ES-I3 (cell line): Measurements from ENCODE around the gene KRTAP5-8.
"Not testable (repeated sequence)": the region's sequence is repeated elsewhere in the genome, so short reads cannot be mapped to it uniquely, and the experiment has no call there.

Source experiments
- H3K36me3 ChIP-seq: 2 replicates; pipeline ENCODE4 v1.6.1; 2013; ENCODE audit warnings: mild to moderate bottlenecking, low read length, control low read depth, moderate library complexity; ENCODE audit not compliant: insufficient read depth
- H3K4me1 ChIP-seq: 2 replicates; pipeline ENCODE4 v1.6.1; 2013; ENCODE audit warnings: mild to moderate bottlenecking, control low read depth, low read length; ENCODE audit not compliant: insufficient read depth
- H3K9ac ChIP-seq: 2 replicates; pipeline ENCODE4 v1.6.1; 2013; ENCODE audit warnings: low read depth, mild to moderate bottlenecking, low read length, moderate library complexity
- H3K9me3 ChIP-seq: 2 replicates; pipeline ENCODE4 v1.6.1; 2013; ENCODE audit warnings: mild to moderate bottlenecking, low read length, moderate library complexity; ENCODE audit not compliant: control insufficient read depth, insufficient read depth

KRTAP5-8 gene

GRCh38 chr11:71500601-71501021 lies 37.2 kb upstream of the KRTAP5-8 start:
- H3K36me3 ChIP-seq: peaks cover 2% of the 10 kb centered on the region; the same call in 1 of the 2 replicates
- 0 out of 2 replicates have a peak, but pooled peaks cover 4% of the 10 kb centered on the region for H3K4me1 ChIP-seq
- H3K9ac ChIP-seq: no peak overlapping the region
- no peaks in the 10 kb centered on the region for H3K9me3 ChIP-seq

DNA sequence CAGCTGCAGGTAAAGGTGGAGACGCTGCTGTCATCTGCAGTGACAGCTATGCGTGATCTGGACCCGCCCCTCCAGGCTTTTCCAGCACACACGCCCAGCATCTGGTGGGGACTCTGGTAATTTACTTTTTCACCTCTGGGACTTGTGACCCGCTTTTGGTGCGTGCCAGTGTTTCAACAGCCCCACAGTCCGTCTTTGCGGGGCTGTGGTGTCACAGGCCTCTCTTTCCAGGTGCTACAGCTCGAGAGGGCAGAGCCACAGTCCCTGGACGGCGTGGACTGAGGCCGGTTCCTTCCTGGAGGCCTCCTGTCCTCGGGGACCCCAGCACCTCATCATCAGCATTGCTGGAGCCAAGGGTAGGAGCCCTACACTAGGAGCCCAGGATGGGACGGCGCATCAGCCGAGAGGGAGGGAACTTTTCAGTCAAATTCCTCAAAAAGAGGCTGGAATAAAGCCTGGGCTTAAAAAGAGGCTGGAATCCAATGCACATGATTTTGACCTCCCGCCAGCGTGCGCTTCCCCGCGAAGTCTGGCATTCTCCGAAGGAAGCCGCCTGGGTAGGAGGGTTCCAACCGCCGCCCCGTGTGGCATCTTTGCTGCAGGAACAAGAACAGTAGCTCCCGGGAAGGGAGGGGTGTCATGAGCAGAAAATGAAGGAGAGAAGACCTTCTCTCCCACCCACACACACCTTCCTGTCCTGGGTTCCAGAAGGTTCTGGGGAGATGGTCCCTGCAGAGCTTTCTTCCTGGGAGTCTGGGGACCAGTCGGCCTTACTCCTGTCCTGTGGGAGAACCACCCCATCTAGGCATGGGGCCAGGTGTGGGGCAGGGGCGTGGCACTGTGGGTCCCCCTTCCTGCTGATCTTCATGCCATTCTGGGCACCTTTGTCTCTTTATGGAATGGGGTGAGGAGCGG lies 36.5 kb upstream of the KRTAP5-8 start:
- H3K36me3 ChIP-seq: no peaks in the 10 kb centered on the region
- H3K9me3 ChIP-seq: no peaks in the 10 kb centered on the region
- H3K4me1 ChIP-seq: 0 out of 2 replicates have a peak, but pooled peaks cover 4% of the 10 kb centered on the region
- no peak overlapping the region for H3K9ac ChIP-seq

GRCh38 chr11:71502026-71502425 lies 35.8 kb upstream of the KRTAP5-8 start:
- Histone ChIP-seq H3K4me1 (0 out of 2 replicates have a peak, but pooled peaks cover 4% of the 10 kb centered on the region), H3K36me3 (no peaks in the 10 kb centered on the region), H3K9ac (no peak overlapping the region), H3K9me3 (peaks cover 4% of the 10 kb centered on the region; the same call in 1 of the 2 replicates)

GRCh38 chr11:71502871-71503435 lies 34.9 kb upstream of the KRTAP5-8 start:
- Histone ChIP-seq H3K4me1 (0 out of 2 replicates have a peak, but pooled peaks cover 4% of the 10 kb centered on the region), H3K9me3 (peaks cover 4% of the 10 kb centered on the region), H3K36me3 (no peaks in the 10 kb centered on the region), H3K9ac (no peak overlapping the region)

- H3K4me1 ChIP-seq: 0 out of 2 replicates have a peak, but pooled peaks cover 4% of the 10 kb centered on the region
- peaks cover 12% of the 10 kb centered on the region for H3K9me3 ChIP-seq
- H3K36me3 ChIP-seq: no peaks in the 10 kb centered on the region
- H3K9ac ChIP-seq: no peak overlapping the region
Observed at GRCh38 chr11:71504531-71504930, 33.3 kb upstream of the KRTAP5-8 start.

DNA sequence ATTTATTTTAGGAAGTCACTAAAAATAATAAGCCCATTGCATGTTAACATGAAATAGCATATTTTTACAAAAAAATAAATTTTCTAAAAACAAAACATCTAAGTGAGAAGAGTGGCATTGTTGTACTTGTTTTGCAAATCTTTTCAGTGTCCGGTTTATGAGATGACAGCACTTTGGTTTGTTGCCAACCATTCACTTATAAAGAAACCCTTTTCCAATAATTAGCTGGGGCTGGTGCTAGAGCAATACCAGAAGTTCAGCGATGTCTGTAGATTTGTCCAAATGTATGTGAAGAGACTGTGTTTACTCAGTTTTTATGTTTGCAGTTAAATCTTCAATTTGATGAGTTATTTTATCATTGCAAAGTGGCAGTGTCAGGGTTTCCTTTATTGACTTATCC lies 32.8 kb upstream of the KRTAP5-8 start:
- H3K4me1 ChIP-seq: 0 out of 2 replicates have a peak, but pooled peaks cover 4% of the 10 kb centered on the region
- no peaks in the 10 kb centered on the region for H3K36me3 ChIP-seq
- H3K9ac ChIP-seq: no peak overlapping the region
- peaks cover 14% of the 10 kb centered on the region for H3K9me3 ChIP-seq

DNA sequence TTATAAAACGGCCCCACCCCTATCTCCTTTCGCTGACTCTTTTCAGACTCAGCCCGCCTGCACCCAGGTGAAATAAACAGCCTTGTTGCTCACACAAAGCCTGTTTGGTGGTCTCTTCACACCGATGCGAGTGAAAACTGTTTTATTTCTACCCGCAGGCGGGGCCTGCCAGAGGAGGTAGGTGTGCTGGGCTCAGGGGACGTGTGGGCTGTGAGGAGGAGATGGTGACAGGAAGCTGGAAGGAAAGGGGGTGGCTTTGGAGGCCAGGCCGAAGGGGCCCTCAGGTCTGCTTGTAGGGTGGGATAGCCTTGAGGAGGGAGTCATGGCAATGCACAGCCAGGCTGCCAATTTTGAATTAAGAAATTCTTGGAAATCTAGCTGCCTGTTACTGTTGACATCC lies 32.0 kb upstream of the KRTAP5-8 start:
- Histone ChIP-seq H3K9me3 (peaks cover 15% of the 10 kb centered on the region), H3K36me3 (no peaks in the 10 kb centered on the region), H3K9ac (no peak overlapping the region), H3K4me1 (0 out of 2 replicates have a peak, but pooled peaks cover 4% of the 10 kb centered on the region)

GRCh38 chr11:71507102-71507501 lies 30.7 kb upstream of the KRTAP5-8 start:
- Histone ChIP-seq H3K9ac (no peak overlapping the region), H3K4me1 (0 out of 2 replicates have a peak, but pooled peaks cover 4% of the 10 kb centered on the region), H3K36me3 (no peaks in the 10 kb centered on the region), H3K9me3 (peaks cover 15% of the 10 kb centered on the region)

DNA sequence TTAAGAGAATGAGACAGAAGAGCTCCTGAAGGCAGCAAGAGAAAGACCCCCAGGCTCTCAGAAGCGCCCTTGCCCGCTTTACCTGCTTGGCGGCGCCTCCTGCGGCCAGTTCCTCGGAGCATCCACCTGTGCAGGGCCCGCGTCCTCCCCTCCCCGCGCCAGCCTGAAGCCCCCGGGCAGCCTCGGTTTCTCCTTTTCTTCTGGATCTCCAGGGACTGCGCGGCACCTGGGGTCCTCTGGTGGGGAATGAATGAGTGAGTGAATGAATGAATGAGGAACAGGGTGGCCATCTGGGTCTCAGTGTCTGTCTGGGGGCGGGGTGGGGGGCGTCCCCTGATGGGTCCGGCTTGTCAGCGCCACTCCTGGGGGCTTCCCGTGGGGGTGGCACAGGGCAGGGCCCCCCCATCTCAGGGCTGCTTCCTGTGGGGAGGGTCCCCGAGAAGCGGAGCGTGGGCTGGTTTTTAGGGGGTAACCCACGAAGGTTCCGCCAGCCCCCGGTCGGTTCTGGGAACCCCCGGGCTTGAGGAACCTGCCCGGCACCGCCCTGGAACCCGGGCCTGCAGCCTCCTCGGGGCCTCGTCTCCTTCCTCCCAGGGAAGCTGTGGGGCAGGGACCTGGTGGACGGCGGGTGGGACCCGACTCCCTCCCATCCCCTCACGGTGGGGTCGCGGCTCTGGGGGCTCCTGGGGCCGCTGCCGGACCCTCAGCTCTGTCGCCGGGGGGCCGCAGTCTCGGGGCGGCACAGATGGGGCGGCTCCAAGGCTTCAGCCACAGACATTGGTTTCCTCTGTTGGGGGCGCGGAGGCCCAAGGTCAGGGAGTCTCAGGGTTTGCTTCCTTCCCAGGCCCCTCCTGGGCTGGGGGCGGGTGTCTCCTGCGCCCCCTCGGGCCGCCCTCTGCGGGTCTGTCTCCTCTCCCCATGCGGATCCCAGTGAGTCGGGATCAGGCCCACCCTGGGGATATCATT lies 19.0 kb upstream of the KRTAP5-8 start:
- no peaks in the 10 kb centered on the region for H3K4me1 ChIP-seq
- no peaks in the 10 kb centered on the region for H3K9me3 ChIP-seq
- H3K9ac ChIP-seq: no peak overlapping the region
- no peaks in the 10 kb centered on the region for H3K36me3 ChIP-seq

DNA sequence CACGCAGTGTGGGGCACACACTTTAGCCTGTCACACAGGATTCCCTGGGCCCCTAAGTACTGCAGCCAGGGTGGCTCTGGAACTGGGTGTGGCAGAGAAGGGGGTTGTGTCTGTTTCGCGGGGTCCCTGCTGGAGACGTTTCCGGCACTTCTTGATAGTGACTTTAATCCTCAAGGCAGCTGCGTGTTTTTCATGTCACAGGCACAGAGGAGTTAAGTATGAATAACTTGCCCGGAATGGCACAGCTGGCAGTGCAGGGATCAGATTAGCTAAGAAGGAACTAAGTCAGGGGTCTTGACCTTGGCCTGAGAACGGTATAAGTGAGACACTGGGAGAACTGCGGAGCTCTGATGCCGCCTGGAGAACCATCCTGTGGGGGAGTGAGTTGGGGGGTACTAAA lies 18.3 kb upstream of the KRTAP5-8 start:
- no peaks in the 10 kb centered on the region for H3K4me1 ChIP-seq
- H3K36me3 ChIP-seq: no peaks in the 10 kb centered on the region
- no peak overlapping the region for H3K9ac ChIP-seq
- H3K9me3 ChIP-seq: no peaks in the 10 kb centered on the region

GRCh38 chr11:71525188-71525937 lies 12.5 kb upstream of the KRTAP5-8 start:
- H3K36me3 ChIP-seq: no peaks in the 10 kb centered on the region
- H3K4me1 ChIP-seq: no peaks in the 10 kb centered on the region
- no peak overlapping the region for H3K9ac ChIP-seq
- H3K9me3 ChIP-seq: no peaks in the 10 kb centered on the region

GRCh38 chr11:71525938-71526495 lies 11.8 kb upstream of the KRTAP5-8 start:
- Histone ChIP-seq H3K9ac (no peak overlapping the region), H3K36me3 (no peaks in the 10 kb centered on the region), H3K9me3 (no peaks in the 10 kb centered on the region), H3K4me1 (no peaks in the 10 kb centered on the region)

DNA sequence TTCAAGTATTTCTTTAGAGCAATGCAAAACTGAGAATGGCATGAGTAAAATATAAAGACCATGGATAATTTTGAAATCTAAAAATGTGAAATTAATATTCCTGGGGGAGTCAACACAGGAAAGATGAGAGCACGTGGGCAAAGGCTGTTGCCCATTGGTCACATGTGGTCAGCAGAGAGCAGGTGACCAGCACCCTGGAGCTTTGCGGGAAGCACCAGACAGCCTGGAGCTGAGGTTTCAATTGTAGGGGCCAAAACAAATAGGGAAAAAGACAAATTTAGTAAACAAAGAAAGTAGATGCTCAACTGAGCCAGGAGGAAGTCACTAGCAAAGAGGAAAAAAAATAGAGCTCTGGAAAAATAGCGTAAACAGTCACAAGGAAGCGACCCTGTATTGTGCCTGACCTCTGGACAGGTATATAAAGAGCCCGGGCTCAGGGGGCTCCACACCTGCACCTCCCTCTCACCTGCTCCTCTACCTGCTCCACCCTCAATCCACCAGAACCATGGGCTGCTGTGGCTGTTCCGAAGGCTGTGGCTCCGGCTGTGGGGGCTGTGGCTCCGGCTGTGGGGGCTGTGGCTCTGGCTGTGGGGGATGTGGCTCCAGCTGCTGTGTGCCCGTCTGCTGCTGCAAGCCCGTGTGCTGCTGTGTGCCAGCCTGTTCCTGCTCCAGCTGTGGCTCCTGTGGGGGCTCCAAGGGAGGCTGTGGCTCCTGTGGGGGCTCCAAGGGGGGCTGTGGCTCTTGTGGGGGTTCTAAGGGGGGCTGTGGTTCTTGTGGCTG lies 10.8 kb upstream of the KRTAP5-8 start, which contains the start of gene KRTAP5-7:
Gene KRTAP5-7 (plus strand): TSS at position 472 of the 780 bp plus-strand sequence. CDS start 34 bp downstream, at position 506.
- H3K9me3 ChIP-seq, H3K4me1 ChIP-seq, H3K36me3 ChIP-seq, H3K9ac ChIP-seq: not testable (repeated sequence)
